AG09309 (cell line): ENCODE results near the gene TSPOAP1.

Source experiments
- DNase-seq: peaks from one replicate; pipeline ENCODE4 v3.0.0-alpha.2; 2010; ENCODE audit warnings: low read depth
- H3K4me3 ChIP-seq: 2 replicates; pipeline ENCODE4 v1.5.1; 2011; ENCODE audit warnings: mild to moderate bottlenecking, low read depth, low read length, moderate library complexity; ENCODE audit not compliant: control insufficient read depth
- CTCF ChIP-seq: IDR thresholded peaks from 2 replicates; pipeline ENCODE4 v1.5.1; 2011; ENCODE audit warnings: mild to moderate bottlenecking, low read depth, low read length, inconsistent platforms; ENCODE audit not compliant: insufficient read depth, control insufficient read depth; ENCODE audit errors: missing control alignments

The TSPOAP1 gene

DNA sequence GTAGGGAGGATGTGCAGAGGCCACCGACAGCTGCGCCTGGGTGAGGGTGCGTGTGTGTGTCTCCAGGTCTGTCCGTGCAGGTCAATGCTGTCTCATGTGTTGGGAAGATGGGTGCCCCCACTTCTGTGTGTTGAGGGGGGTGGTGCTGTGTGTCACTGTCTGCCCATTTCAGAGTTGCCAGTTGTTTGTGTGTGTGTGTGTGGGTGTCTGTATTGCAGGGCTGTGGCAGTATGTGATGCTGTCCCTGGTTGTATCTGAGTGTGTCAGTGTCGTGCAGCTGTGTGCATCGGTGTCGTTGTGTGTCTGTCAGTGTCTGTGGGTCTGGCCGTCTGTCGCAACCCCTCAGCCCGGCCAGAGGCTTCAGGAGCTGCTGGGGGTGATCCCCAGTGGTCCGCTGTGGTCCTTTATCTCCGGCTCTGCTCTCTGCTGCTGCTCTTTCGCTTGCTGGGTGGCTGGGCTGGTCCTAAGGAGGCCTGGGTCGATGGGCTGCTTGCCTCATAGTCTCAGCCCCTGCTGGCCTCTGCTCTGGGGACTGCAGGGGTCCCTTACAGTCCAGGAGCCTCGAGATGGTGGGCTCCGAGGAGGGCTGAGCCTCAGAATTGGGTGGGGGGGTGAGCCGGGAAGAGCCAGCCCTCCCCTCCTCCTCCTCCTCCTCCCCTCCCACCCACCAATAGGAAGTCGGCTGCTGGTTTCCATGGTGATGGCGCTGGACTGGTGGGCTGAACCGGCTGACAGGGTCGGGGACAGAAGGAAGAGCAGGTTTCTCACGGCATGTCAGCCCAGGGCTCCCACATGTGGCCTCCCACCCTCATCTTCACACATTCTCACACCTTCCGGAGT is at the start of gene TSPOAP1:
TSS of gene TSPOAP1 (minus strand) at position 601 of the 840 bp plus-strand sequence. CDS start 875 bp downstream, outside the sequence.
- TF ChIP-seq CTCF = no peak
- H3K4me3 ChIP-seq = no peak within 1 kb of the TSS
- no peak for DNase-seq

- no peak for DNase-seq
- TF ChIP-seq CTCF = no peak
- H3K4me3 ChIP-seq = no peak overlapping the region
Measured at GRCh38 chr17:58377661-58378060, 49.1 kb upstream of the TSPOAP1 start.

- H3K4me3 ChIP-seq = no peak overlapping the region
- DNase-seq = no peak
- no peak for TF ChIP-seq CTCF
Measured at GRCh38 chr17:58377093-58377601, 48.6 kb upstream of the TSPOAP1 start.

- no peak for DNase-seq
- H3K4me3 ChIP-seq = no peak overlapping the region
Measured at GRCh38 chr17:58376472-58377000, 47.9 kb upstream of the TSPOAP1 start.

GRCh38 chr17:58375811-58376210 is 47.2 kb upstream of the TSPOAP1 start:
- TF ChIP-seq CTCF = no peak

More at GRCh38 chr17:58376472-58377000, 47.9 kb upstream of the TSPOAP1 start:
- no peak for TF ChIP-seq CTCF

DNA sequence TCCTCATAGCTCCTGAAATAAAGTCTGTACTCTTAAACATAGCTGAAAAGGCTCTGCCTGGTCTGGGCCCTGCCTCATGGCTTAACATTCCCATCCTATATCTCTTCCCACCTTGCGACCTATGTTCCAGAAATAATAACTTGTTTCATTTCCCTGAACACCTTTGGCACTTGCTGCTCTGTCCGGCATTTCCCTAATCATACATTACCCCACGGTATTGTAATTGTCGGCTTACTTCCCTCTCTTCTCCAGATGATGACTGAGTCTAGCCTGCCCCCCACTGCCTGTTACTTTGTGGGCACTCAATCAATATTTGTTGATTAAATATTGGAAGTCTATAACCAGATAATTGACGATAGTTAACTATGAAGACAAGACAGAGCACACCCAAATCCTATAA is 46.7 kb upstream of the TSPOAP1 start:
- DNase-seq = no peak
- H3K4me3 ChIP-seq = no peak overlapping the region
- no peak for TF ChIP-seq CTCF

More at GRCh38 chr17:58375811-58376210, 47.2 kb upstream of the TSPOAP1 start:
- DNase-seq = no peak
- no peak overlapping the region for H3K4me3 ChIP-seq
